CD14-positive monocyte (primary cell): Measurements from ENCODE around the gene LENEP. TPM values are rescaled to one million over a fixed set of nuclear protein-coding genes. Genes with fewer than 3 reads are reported as not detected.

Source experiments
- DNase-seq, 3 donors: peaks; one replicate each; pipeline ENCODE4 v3.0.0-alpha.2; 2011 to 2022
- H2AFZ ChIP-seq: 2 replicates; pipeline ENCODE4 v1.6.0; 2012; ENCODE audit warnings: mild to moderate bottlenecking, low read depth, low read length, inconsistent platforms; ENCODE audit not compliant: insufficient read depth, poor library complexity, severe bottlenecking
- H3K27ac ChIP-seq, 2 donors: 1 replicate in 1 of 2; 2 replicates in 1 of 2; pipeline ENCODE4 v1.5.1; 2012 to 2013; ENCODE audit warnings: low read length in 2 of 2, control low read depth in 1 of 2, inconsistent platforms in 1 of 2, low read depth in 1 of 2, mild to moderate bottlenecking in 1 of 2
- H3K27me3 ChIP-seq, 2 donors: one replicate each; pipeline versions ENCODE4 v1.6.0 to v1.6.1; 2011 to 2013; ENCODE audit warnings: low read length in 2 of 2; ENCODE audit not compliant: control insufficient read depth in 2 of 2, insufficient read depth in 2 of 2
- H3K36me3 ChIP-seq, 2 donors: replicated peaks in 1 of 2; 1 replicate in 1 of 2; 2 replicates in 1 of 2; pipeline versions ENCODE4 v1.5.1 to v1.6.1; 2012 to 2013; ENCODE audit warnings: low read length in 2 of 2, control low read depth in 1 of 2, inconsistent platforms in 1 of 2, mild to moderate bottlenecking in 1 of 2; ENCODE audit not compliant: insufficient read depth in 2 of 2, control insufficient read depth in 1 of 2
- H3K4me1 ChIP-seq, 2 donors: 1 replicate in 1 of 2; 2 replicates in 1 of 2; pipeline versions ENCODE4 v1.5.1 to v1.6.1; 2012 to 2013; ENCODE audit warnings: low read length in 2 of 2, control low read depth in 1 of 2, inconsistent platforms in 1 of 2, mild to moderate bottlenecking in 1 of 2, moderate library complexity in 1 of 2; ENCODE audit not compliant: insufficient read depth in 2 of 2, control insufficient read depth in 1 of 2
- H3K4me2 ChIP-seq: replicated peaks from 2 replicates; pipeline ENCODE3; 2012; ENCODE audit warnings: low read length, moderate library complexity, mild to moderate bottlenecking; ENCODE audit not compliant: poor library complexity, severe bottlenecking; ENCODE audit errors: extremely low read depth
- H3K4me3 ChIP-seq, 3 experiments: fragments of 200-600 bp in 1 of 3; sonication (generic) in 1 of 3; replicated peaks in 1 of 3; 1 replicate in 2 of 3; 2 replicates in 1 of 3; pipeline ENCODE4 v1.5.1; 2011 to 2013; ENCODE audit warnings: low read length in 3 of 3, mild to moderate bottlenecking in 3 of 3, control low read depth in 2 of 3, low read depth in 2 of 3, inconsistent platforms in 1 of 3, moderate library complexity in 1 of 3
- H3K79me2 ChIP-seq: 2 replicates; pipeline ENCODE4 v1.6.0; 2012; ENCODE audit warnings: mild to moderate bottlenecking, control low read depth, inconsistent platforms, low read length, moderate library complexity; ENCODE audit not compliant: insufficient read depth
- H3K9ac ChIP-seq: 2 replicates; pipeline ENCODE4 v1.6.0; 2017; ENCODE audit warnings: low read length, mild to moderate bottlenecking; ENCODE audit not compliant: insufficient read depth, poor library complexity, severe bottlenecking
- H3K9me3 ChIP-seq, 2 donors: replicated peaks in 1 of 2; 1 replicate in 1 of 2; 2 replicates in 1 of 2; pipeline versions ENCODE4 v1.5.1 to v1.6.1; 2012 to 2013; ENCODE audit warnings: low read length in 2 of 2, control low read depth in 1 of 2; ENCODE audit not compliant: control insufficient read depth in 1 of 2, insufficient read depth in 1 of 2
- H4K20me1 ChIP-seq: 2 replicates; pipeline ENCODE4 v1.6.0; 2012; ENCODE audit warnings: mild to moderate bottlenecking, low read length, control low read depth, moderate library complexity; ENCODE audit not compliant: insufficient read depth
- H3K27ac Mint-ChIP-seq, 7 donors: one replicate each; pipeline ENCODE4 v1.8.0; 2020; ENCODE audit warnings: mild to moderate bottlenecking in 7 of 7, mixed read lengths in 7 of 7, moderate library complexity in 6 of 7, inconsistent platforms in 2 of 7
- H3K27me3 Mint-ChIP-seq, 3 donors: one replicate each; pipeline ENCODE4 v1.8.0; 2021 to 2022; ENCODE audit warnings: low read depth in 3 of 3, mild to moderate bottlenecking in 3 of 3, mixed read lengths in 3 of 3, moderate library complexity in 3 of 3, inconsistent platforms in 1 of 3
- H3K36me3 Mint-ChIP-seq, 2 donors: one replicate each; pipeline ENCODE4 v1.8.0; 2020; ENCODE audit warnings: mixed read lengths in 2 of 2, inconsistent platforms in 1 of 2, mild to moderate bottlenecking in 1 of 2
- H3K4me1 Mint-ChIP-seq: one replicate; pipeline ENCODE4 v1.8.0; 2020; ENCODE audit warnings: mild to moderate bottlenecking, mixed read lengths
- H3K4me3 Mint-ChIP-seq, 2 donors: one replicate each; pipeline ENCODE4 v1.8.0; 2020; ENCODE audit warnings: mild to moderate bottlenecking in 2 of 2, mixed read lengths in 2 of 2, moderate library complexity in 1 of 2
- H3K9me3 Mint-ChIP-seq, 7 donors: one replicate each; pipeline ENCODE4 v1.8.0; 2020 to 2022; ENCODE audit warnings: mixed read lengths in 7 of 7, mild to moderate bottlenecking in 6 of 7, moderate library complexity in 6 of 7, inconsistent platforms in 2 of 7
- CTCF ChIP-seq: fragments of 200-600 bp; IDR thresholded peaks from one replicate; pipeline ENCODE4 v1.8.0; 2022; ENCODE audit warnings: antibody characterized with exemption, mild to moderate bottlenecking
- WGBS: methylation state at CpG from one replicate; pipeline ENCODE4 v1.1.5; 2013; ENCODE audit warnings: missing lambda C conversion rate; ENCODE audit not compliant: insufficient coverage; 5-methylcytosine and 5-hydroxymethylcytosine counted together
- intact Hi-C, 2 donors: fragments of 100-400 bp; cut with micrococcal nuclease; formaldehyde crosslinking; loops; one replicate each; pipeline versions ENCODE4 v1.15.0 to v1.15.1; 2023
- polyA plus RNA-seq, 3 donors: library from polyadenylated mRNA; depleted of rRNA in 1 of 3; unstranded in 2 of 3; stranded (reverse) in 1 of 3; fragments of 300-500 nt in 2 of 3; fragments of >200 nt in 1 of 3; fragmentation: Illumina TruSeq in 2 of 3; gene quantifications; 1 replicate in 2 of 3; 2 replicates in 1 of 3; pipeline ENCODE4 v1.2.3, GENCODE V29; 2012 to 2021

Gene LENEP
- polyA plus RNA-seq, 3 donors = not detected

GRCh38 chr1:155040358-155041093 is 47.1 kb downstream of the LENEP start:
- Histone ChIP-seq H3K9ac (no peak overlapping the region), H2AFZ (no peak overlapping the region), H3K4me1 (peaks cover 29 to 37% of the 10 kb centered on the region in 2 donors), H3K4me2 (no peak overlapping the region), H3K36me3 (no peaks in the 10 kb centered on the region), H3K9me3 (no peaks in the 10 kb centered on the region), H4K20me1 (no peaks in the 10 kb centered on the region), H3K27ac (no peak overlapping the region), H3K4me3 (no peak overlapping the region), H3K79me2 (no peaks in the 10 kb centered on the region), H3K27me3 (no peaks in the 10 kb centered on the region)
- peak overlapping the region in 2 of 7 donors; percentile 1 to 32 for H3K27ac Mint-ChIP-seq
- no peak overlapping the region for H3K4me3 Mint-ChIP-seq
- DNase-seq = no peak
- intact Hi-C loops = no loop called here
- H3K9me3 Mint-ChIP-seq = peaks cover 0 to 3% (median 0%) of the 10 kb centered on the region in 7 donors
- WGBS = 97% methylated on average over 12 of the region's 14 CpGs
- peaks cover 39% of the 10 kb centered on the region for H3K4me1 Mint-ChIP-seq
- TF ChIP-seq CTCF = no peak
- no peaks in the 10 kb centered on the region for H3K36me3 Mint-ChIP-seq
- H3K27me3 Mint-ChIP-seq = peaks cover 6 to 17% (median 12%) of the 10 kb centered on the region in 3 donors

GRCh38 chr1:155042789-155043188 is 49.4 kb downstream of the LENEP start:
- intact Hi-C loops = no loop called here
- no peak for TF ChIP-seq CTCF
- Mint-ChIP-seq H3K36me3 (no peaks in the 10 kb centered on the region), H3K4me1 (peaks cover 21% of the 10 kb centered on the region), H3K27ac (no peak overlapping the region), H3K4me3 (no peak overlapping the region), H3K9me3 (peaks cover 0 to 1% (median 0%) of the 10 kb centered on the region in 7 donors), H3K27me3 (peaks cover 8 to 15% (median 14%) of the 10 kb centered on the region in 3 donors)
- no peaks in the 10 kb centered on the region for H3K36me3 ChIP-seq
- H3K79me2 ChIP-seq = no peaks in the 10 kb centered on the region
- peaks cover 13 to 20% of the 10 kb centered on the region in 2 donors for H3K4me1 ChIP-seq
- H3K27me3 ChIP-seq = no peaks in the 10 kb centered on the region
- DNase-seq = no peak
- no peaks in the 10 kb centered on the region for H4K20me1 ChIP-seq
- no peak overlapping the region for H2AFZ ChIP-seq
- WGBS = 90% methylated on average over 4 of the region's 5 CpGs
- no peak overlapping the region for H3K9ac ChIP-seq
- H3K4me2 ChIP-seq = no peak overlapping the region
- H3K9me3 ChIP-seq = no peaks in the 10 kb centered on the region
- H3K4me3 ChIP-seq = no peak overlapping the region
- no peak overlapping the region for H3K27ac ChIP-seq
